Fibroblast of the conjunctiva (primary cell): ENCODE measurements around the gene PARL.
"Not testable (repeated sequence)": the region's sequence is repeated elsewhere in the genome, so short reads cannot be mapped to it uniquely, and the experiment has no call there.

Experiments
- DNase-seq: peaks from one replicate; pipeline ENCODE4 v3.0.0-alpha.2; 2010; ENCODE audit warnings: low read depth

PARL gene

DNA sequence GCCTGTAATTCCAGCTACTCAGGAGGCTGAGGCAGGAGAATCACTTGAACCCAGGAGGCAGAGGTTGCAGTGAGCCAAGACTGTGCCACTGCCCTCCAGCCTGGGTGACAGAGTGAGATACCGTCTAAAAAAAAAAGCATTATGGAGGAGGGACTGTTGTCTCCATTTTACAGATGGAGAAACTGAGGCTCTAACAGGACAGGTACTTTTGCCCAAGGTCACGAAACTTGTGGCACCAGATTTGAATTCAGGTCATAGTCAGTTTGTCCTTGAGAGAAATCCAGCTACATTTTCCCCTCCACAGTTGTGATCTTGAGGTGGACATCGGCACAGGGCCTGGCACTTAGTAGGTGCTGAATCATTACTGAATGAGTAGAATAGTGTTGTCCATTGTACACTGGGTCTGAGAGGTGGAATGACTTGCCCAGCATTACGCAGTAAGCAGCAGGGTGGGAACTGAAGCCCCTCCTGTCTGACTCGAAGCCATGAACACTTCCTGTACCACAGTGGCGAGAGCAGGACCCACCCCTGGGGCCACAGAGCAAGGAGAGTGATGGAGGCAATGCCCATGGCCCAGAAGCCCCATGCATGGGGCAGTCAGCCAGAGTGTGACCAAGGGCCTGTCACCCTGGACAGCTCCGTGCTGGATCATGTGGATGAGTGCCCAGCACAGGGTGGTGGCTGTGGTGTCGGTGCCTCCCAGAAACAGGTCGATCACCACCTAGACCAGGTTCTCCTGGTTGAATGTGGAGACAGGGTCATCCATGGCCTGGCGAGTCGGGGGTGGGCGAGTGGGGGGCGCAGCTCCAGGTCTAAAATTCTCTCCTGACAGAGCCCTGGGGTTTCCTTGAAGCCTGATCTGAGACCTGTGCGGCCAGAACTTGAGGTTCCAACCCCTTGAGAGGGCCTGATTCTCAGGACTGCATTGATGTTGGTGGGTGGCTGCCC is 20.4 kb upstream of the PARL start:
- no peak for DNase-seq

DNA sequence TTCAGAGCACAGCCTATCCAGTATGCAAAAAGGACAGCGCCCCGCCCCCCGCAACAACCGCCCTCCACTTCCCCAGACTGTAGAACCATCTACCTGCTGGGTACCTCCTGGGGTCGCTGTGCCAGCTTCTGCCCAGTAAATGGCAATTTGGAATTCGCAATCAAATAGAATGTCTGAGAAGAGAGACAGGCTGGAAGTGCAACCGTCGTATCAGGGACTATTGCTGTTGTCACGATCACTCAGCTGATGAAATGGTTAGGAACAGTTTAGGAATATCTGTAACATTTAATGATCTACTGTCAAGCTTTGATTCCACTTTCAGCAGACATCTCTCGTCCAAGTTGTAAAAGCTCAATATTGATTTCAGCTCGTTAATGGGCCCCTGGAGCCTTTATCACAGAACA is 13.3 kb upstream of the PARL start:
- DNase-seq = no peak

DNA sequence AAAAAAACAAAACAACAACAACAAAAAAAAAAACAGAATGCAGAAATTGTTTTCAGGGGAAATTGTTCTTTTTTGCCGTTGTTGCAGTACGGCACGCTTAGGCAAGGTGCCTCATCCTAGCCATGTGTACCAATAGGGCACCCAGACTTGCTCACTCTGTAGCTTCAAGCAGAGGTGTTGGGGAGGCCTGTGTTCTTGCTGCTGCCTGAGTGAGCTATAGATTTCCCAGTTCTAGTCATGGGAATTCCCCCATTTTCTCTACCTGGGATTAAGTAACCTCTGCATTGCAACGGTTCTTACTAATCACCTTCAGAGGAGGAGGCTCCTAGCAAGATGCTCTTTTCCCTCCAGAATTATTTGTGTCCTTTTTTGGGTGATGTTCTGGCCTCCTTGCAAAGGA is 12.9 kb upstream of the PARL start:
- DNase-seq = no peak

DNA sequence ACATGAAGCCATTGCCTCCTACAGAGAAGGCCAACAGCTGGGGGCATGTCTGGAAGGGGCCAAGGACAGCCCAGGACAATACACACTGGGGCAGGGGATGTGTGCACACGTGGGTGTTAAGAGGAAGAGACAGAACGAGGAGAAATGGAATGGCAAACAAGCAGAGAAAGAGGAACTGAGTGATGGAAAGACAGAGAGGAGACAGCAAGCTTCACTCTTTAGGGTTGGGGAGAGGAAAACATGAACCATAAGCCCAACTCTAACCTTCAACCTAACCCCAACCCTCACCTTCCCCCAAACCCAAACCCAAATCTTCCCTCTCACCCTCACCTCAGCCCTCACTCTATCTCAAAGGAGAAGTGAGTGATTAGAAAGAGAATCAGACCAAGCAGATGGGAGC is 11.9 kb upstream of the PARL start:
- no peak for DNase-seq

DNA sequence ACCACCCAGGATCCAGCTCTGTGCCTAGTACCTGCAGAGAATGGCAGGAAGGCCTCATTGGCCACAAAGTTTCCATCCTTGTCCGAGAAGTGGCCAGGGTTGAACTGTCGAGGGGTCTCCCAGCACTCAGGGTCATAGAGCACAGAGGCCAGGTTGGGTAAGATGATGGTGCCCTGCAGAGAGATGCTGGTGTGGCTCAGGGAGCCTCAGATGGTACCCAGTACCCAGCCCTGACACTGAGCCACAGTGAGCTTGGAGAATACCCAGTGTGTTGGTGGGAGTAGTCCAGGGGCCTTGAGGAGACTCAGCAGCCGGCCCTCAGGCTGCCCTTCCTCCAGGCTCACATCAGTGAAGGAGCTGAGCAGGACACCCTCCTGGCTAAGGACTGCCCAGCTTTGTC is 11.5 kb upstream of the PARL start:
- DNase-seq = no peak

DNA sequence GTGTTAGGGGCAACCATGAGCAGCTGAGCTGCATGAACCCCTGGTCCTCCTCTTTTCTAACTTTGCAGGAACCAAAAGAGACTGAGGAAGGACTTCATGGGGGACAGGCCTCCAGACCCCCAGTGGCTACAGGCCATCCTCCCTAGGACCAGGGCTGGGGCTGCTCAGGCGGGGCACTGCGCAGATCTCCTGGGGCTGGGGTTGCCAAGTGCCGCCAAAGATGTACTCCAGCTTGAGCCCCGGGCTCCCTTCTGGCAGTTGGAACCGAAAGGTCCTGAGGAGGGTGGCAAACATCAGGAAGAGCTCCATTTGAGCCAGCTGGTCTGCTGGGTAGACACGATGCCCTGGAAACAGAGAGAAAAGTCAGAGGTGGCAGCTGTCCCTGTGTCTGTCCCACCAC is 11.1 kb upstream of the PARL start:
- DNase-seq = no peak

DNA sequence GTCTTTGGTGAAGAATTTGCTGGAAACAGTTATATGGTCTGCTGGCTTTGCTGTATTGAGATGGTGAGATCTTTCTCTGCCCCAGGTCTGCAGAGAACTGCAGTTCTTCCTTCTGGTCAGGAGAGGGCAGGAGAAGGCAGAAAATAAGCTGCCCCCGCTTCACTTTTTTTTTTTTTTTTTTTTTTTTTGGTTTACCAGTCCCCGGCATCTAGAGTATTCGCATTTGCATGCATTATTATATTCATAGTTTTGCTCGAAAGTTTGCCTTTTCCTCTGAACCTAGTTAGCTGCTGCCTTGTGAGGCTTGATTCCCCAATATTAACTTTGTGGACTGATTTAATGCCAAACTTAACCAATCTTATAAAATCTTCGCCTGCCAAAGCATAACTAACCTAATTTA is 10.6 kb upstream of the PARL start:
- DNase-seq = peak; percentile 45

DNA sequence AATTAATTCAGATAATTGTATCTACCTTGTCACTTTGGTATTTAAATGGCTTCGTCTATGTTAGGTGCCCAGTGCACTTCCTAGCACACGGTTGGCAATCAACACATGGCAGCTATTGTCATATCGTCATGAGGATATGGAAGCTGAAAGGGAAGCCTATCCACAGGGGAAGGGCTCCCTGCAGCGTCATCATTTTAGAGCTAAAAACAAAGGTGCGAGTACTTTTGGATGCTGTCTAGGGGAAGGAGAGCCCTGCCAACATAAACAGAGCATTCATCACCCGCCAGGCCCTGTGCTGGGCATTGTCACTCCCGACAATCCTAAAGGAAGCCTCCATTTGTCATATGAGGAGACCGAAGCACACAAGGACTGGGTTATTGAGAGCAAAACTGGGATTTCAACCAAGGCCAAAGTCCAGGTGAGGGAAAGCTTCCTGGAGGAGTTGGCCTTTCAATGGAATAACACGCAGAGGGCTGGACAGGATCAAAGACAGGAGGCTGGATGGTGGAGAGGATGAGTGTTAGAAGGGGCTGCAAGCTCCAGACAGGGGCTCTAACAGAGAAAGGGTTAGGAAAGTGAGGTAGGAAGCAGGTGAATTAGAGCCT is 8.0 kb upstream of the PARL start:
- DNase-seq = no peak

DNA sequence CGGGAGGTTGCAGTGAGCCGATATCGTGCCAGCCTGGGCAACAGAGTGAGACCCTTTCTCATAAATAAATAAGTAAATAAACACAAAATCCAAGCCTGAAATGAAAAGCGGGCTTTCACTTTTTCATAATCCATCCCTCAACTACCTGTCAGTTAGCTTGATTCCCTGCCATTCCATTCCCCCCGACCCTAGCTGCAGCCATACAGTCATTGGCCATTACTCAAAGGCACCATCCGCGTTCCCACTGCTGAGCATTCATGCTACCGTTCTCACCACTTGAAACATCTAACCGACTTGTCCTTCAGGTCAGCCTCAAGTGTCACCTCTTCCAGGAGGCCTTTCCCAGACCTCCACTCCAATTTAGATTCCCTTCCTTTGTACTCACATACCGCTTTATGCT is 1.1 kb upstream of the PARL start:
- DNase-seq = no peak

DNA sequence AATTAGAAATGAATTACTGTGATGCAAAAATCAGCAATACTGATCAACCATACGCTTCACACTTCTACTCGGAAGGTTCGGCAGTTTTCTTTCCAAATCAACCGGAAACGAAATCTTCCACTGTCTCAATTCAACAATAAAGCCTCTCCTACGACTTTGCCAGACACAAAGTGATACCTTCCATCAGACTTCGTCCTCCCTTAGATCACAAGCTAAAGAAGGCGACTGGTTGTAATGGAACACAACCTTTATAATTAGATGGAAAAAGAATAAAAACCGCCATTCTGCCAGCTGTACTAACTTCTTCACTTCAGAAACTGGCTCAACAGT is 618 bp downstream of the PARL start:
- no peak for DNase-seq

DNA sequence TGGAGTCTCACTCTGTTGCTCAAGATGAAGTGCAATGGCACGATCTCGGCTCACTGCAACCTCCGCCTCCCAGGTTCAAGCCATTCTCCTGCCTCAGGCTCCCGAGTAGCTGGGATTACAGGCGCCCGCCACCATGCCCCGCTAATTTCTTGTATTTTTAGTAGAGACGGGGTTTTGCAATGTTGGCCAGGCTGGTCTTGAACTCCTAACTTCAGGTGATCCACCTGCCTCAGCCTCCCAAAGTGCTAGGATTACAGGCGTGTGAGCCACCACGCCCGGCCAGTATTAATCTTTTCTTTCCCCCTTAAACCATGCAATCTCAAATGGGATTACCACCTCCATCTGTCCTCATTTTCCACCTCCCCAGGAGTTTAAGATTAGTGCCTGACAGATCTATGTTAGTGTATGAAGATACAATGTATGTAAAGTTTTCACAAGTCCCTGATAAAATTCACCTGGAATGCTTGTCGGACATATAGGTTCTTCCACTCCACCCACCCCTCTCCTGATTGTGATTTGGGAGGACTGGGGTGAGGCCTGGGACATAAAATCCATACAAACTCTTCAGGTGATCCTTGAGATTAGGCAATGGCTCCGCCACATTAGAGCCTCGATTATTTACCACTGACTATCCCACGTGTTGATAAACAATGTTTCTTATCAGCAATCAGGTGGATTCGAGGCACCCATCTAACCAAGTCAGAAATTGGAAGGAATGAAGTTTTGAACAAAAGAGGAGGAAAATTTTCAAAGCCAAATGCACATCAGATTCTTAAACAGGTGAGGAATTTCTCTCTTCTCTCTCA is 1.2 kb downstream of the PARL start:
- DNase-seq = no peak

DNA sequence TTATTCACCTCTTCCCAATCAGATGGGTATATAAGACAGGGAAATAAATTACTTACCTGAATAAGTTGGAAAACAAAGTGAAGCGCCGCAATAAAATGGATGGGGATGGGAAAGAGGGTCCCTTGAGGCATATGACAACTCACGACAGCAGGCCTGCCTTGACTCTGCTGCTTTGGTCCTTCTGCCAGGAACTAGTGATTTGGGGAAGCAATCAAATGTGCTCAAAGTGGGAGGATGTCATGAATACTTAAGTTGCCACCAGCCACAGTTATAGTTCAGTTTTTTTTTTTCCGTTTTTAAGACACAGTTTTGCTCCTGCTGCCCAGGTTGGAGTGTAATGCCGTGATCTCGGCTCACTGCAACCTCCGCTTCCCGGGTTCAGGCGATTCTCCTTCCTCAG is 4.6 kb downstream of the PARL start:
- DNase-seq = no peak

DNA sequence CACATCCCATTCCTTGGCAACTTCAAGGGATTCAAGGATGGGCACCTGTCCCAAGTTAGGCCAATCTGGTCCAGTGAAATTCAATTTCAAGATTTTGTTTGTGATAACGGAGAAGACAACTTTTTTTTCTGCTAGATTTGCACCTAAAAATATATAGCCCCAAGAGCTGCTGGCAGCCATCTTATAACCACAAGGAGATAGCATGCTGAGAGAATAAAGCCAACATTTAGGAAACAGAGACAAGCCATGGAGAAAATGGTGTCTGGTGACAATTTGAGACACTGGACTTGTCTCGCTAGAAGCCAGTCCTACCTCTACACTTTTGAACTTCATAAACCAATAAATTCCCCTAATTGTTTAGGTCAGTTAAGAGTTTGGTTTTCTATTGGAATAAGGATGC is 5.4 kb downstream of the PARL start:
- no peak for DNase-seq

DNA sequence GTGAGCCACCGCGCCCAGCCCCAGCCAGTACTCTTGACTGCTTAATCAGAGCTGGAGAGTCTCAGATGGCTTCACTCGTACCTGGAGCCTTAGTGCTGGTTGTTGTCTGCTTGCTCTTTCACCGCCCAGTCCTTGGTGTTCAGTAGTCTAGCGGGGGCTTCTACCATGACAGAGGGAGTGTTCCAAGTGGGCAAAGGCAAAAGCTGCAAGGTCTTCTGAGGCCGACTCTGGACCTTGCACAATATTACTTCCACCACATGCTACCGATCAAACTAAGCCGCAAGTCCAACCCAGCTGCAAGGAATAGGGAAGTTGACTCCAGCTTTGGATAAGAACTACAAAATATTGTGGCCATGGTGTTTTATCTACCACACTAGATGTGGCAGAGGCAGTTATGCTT is 6.6 kb downstream of the PARL start:
- no peak for DNase-seq

DNA sequence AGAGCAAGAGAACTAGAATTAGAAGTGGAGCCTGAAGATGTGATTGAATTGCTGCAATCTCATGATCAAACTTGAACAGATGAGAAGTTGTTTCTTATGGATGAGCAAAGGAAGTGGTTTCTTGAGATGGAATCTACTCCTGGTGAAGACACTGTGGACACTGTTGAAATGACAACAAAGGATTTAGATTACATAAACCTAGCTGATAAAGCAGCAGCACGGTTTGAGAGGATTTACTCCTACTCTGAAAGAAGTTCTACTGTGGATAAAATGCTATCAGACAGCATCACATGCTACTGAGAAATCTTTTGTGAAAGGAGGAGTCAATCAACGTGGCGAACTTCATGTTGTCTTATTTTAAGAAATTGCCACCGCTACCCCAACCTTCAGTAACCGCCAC is 7.5 kb downstream of the PARL start:
- DNase-seq = not testable (repeated sequence)

DNA sequence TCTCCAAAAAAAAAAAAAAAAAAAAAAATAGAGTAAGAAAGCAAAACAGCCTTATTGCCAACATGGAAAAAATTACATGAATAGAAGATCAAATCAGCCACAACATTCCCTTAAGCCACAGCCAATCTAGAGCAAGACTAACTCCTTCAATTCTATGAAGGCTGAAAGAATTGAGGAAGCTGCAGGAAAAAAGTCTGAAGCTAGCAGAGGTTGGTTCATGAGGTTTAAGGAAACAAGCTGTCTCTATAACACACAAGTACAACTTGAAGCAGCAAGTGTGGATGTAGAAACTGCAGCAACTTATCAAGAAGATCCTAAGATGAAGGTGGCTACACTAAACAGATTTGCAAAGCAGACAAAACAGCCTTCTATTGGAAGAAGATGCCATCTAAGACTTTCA is 9.3 kb downstream of the PARL start:
- no peak for DNase-seq

DNA sequence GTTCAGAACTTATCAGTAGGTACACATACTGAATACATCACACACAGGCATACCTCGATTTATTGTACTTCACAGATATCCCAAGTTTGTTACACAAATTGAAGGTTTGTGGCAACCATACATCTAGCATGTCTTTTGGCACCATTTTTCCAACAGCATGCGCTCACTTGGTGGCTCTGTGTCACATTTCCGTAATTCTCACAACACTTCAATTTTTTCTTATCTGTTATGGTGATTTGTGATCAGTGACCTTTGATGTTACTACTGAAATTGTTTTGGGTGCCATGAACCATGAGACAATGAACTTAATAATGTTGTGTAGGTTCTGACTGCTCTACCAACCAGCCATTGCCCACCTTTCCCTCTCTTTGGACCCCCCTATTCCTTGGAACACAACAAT is 10.8 kb downstream of the PARL start:
- no peak for DNase-seq

DNA sequence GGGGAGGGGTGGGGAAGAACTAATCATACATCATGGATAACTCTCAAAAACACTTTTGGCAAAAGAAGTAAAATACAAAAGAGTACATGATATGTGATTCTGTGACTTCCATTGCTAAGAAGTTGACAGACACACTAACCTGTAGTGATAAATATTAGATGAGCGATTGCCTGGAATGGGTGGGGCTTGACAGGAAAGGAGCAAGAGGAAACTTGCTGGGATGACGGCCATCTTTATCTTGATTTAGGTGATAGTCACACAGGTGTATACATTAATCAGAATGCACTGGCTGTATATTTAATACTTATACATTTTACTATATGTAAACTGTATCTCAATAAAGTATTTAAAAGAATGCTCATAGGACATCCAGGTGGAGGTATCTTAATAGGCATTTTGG is 13.1 kb downstream of the PARL start:
- DNase-seq = no peak

DNA sequence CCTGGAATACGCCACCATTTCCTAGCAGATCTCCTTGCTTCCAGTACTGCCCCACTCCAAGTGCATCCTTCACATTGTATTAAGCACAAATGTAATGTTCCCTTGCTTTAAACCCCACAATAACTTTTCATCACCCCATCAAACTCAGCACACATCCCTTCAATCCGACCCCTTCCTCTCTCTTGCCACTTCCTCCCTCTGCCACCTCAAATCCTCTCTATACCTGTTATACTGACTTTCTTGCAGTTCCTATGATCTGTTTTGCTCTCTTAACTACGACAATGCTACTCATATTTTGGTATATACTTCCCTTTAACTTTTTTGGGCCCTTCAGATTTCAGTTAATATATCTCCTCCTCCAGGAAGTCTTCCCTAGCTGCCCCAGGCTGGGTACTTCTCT is 14.1 kb downstream of the PARL start:
- no peak for DNase-seq

DNA sequence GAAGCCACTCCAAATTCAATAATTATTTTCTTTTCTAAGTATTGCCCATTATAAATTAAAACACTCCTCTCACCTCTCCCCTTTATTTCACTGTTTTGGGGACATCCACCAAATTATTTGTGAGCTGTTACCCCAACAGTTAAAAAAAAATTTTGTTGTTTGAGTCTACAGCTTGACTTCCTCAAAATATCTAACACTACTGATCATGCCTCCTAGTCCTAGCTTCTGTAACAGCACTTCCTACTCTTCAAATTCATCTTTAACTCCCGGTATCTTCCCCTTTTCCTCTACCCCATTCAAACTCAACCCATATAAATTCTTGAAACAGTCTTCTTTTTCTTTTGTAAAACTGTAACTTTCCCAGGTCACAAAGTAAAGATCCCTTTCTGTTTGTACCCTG is 15.9 kb downstream of the PARL start:
- no peak for DNase-seq

DNA sequence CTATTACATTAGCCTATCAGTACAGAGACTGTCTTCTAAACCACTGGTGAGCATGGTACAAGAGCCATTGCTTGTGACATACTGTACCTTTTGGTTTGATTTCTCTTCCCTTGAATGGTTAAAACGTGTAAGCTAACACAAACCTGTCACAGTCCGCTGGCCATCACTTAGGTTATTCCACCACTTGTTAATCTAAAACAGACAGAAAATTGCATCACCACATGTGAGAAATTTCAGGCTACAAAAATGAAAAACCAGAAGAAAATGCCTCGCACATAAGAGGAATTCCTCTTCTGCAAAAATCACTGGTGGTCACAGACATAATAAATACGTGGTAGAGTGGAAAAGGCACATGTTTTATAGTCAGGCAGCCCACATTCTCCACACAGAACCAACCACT is 22.1 kb downstream of the PARL start:
- DNase-seq = no peak

DNA sequence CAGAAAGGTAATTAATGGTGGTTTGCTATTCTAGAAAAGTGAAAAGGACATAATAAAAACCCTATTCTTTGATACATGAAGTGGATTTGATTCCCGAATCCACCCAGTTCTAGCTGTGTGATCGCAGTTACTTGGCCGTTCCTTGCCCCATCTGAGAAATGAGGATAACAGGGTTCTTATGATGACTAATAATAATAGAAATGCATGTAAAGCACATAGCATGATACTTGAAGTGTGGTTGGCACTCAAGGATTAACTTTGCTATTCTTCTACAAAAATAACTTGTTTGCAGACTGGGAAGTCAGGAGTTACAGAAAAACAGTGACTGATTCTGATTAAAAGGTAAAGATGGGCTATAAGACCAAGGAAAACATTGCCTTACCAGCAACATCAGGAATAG is 26.8 kb downstream of the PARL start:
- no peak for DNase-seq
